ENCODE results near the gene OTOA.

Gene OTOA

DNA sequence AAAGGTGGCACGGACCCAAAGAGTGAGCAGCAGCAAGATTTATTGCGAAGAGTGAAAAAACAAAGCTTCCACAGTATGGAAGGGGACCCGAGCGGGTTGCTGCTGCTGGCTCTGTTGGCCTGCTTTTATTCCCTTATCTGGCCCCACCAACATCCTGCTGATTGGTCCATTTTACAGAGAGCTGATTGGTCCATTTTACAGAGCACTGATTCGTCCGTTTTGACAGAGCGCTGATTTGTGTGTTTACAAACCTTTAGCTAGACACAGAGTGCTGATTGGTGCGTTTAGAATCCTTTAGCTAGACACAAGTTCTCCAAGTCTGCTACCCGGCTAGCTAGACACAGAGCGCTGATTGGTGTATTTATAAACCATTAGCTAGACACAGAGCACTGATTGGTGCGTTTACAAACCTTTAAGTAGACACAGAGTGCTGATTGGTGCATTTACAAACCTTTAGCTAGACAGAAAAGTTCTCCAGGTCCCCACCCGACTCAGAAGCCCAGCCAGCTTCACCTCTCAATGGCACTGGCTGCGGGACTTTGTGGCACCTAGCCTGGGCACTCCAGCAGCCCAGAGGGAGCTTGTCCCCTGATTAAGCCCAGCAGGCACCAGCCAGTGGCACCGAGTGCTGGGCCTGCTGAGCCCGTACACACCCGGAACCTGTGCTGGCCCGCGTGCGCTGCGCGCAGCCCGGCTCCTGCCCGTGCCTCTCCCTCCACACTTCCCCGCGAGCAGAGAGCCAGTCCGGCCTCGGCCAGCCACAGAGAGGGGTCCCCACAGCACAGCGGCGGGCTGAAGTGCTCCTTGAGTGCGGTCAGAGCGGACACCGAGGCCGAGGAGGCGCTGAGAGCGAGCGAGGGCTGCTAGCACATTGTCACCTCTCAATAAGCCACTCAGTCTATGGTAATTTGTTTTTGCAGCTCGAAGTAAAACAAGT, 26.5 kb upstream of the OTOA start:
- ChIA-PET CTCF (interaction anchor here (0.6 to 0.7 kb wide), 2 partner anchors 440 to 1362 kb away, joined by 3 read pairs; no protein-coding TSS in a partner anchor), POLR2A (no interaction called here)
- TF ChIP-seq, protein P1, sequence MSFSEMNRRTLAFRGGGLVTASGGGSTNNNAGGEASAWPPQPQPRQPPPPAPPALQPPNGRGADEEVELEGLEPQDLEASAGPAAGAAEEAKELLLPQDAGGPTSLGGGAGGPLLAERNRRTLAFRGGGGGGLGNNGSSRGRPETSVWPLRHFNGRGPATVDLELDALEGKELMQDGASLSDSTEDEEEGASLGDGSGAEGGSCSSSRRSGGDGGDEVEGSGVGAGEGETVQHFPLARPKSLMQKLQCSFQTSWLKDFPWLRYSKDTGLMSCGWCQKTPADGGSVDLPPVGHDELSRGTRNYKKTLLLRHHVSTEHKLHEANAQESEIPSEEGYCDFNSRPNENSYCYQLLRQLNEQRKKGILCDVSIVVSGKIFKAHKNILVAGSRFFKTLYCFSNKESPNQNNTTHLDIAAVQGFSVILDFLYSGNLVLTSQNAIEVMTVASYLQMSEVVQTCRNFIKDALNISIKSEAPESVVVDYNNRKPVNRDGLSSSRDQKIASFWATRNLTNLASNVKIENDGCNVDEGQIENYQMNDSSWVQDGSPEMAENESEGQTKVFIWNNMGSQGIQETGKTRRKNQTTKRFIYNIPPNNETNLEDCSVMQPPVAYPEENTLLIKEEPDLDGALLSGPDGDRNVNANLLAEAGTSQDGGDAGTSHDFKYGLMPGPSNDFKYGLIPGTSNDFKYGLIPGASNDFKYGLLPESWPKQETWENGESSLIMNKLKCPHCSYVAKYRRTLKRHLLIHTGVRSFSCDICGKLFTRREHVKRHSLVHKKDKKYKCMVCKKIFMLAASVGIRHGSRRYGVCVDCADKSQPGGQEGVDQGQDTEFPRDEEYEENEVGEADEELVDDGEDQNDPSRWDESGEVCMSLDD (tag by site-specific recombination; IDR thresholded peaks at IDR 0.05): no peak
- TF ChIP-seq ZNF138 (tag by site-specific recombination; IDR thresholded peaks at IDR 0.05; ENCODE audit: borderline replicate concordance) (no peak), ZNF223 (tag by site-specific recombination; IDR thresholded peaks at IDR 0.05) (no peak), ZNF311 (tag by site-specific recombination; IDR thresholded peaks at IDR 0.05; ENCODE audit: borderline replicate concordance) (no peak), ZBTB7A (tag by site-specific recombination; IDR thresholded peaks at IDR 0.05; ENCODE audit: low read depth) (no peak), ZNF654 (tag by site-specific recombination; IDR thresholded peaks at IDR 0.05; ENCODE audit: low read depth) (no peak), KLF16 (tag by site-specific recombination; IDR thresholded peaks at IDR 0.05) (no peak), ZFP37 (tag by site-specific recombination; IDR thresholded peaks at IDR 0.05) (no peak), ZBTB1 (tag by site-specific recombination; IDR thresholded peaks at IDR 0.05) (no peak), RBAK (tag by site-specific recombination; IDR thresholded peaks at IDR 0.05) (no peak), ZNF366 (tag by site-specific recombination; conservative IDR thresholded peaks at IDR 0.05) (no peak), ZNF610 (tag by site-specific recombination; IDR thresholded peaks at IDR 0.05; ENCODE audit: borderline replicate concordance) (no peak)
- TF ChIP-seq, protein P2, sequence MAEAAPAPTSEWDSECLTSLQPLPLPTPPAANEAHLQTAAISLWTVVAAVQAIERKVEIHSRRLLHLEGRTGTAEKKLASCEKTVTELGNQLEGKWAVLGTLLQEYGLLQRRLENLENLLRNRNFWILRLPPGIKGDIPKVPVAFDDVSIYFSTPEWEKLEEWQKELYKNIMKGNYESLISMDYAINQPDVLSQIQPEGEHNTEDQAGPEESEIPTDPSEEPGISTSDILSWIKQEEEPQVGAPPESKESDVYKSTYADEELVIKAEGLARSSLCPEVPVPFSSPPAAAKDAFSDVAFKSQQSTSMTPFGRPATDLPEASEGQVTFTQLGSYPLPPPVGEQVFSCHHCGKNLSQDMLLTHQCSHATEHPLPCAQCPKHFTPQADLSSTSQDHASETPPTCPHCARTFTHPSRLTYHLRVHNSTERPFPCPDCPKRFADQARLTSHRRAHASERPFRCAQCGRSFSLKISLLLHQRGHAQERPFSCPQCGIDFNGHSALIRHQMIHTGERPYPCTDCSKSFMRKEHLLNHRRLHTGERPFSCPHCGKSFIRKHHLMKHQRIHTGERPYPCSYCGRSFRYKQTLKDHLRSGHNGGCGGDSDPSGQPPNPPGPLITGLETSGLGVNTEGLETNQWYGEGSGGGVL (tag by site-specific recombination; IDR thresholded peaks at IDR 0.05): no peak
- H3K4me1 ChIP-seq (ENCODE audit: control insufficient read depth, insufficient read depth, low read length): no peaks in the 10 kb centered on the region
- no peaks in the 10 kb centered on the region for H3K9me3 ChIP-seq (ENCODE audit: control insufficient read depth, insufficient read depth, low read depth, low read length)
- H3K27ac ChIP-seq (ENCODE audit: extremely low read depth, low read depth, low read length): no peak overlapping the region
- no peak overlapping the region for H3K4me3 ChIP-seq (ENCODE audit: low read depth, low read length)
- H3K36me3 ChIP-seq (ENCODE audit: control insufficient read depth in 2 of 2, insufficient read depth in 1 of 2, low read length in 2 of 2): peaks cover 0 to 9% of the 10 kb centered on the region in 2 experiments; a peak in 1 of 3 replicates

DNA sequence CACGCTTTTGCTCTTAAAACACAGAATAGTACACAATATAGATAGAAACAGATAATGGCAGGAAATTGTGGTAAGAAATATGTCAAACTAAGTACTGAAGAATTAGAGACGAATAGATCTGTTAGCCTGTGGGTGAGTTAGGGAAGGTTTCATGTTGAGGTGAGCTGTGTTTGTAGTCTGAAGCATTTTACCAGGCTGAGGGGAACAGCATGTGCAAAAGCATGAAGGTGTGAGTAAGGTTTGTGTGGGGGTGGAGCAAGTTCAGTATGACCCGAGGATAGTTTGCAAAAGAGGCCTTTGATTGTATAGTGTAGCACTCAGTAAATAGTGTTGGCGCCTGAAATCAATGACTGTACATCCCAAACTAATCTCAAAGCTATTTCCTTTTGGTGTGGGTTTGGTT, 25.2 kb upstream of the OTOA start:
- no peak overlapping the region for H3K27ac ChIP-seq (ENCODE audit: extremely low read depth, low read depth, low read length)
- CTCF ChIA-PET: interaction anchor here (0.6 to 1.2 kb wide), 5 partner anchors 17 to 439 kb away, joined by 3 to 4 read pairs (median 3); no protein-coding TSS in a partner anchor
- TF ChIP-seq SETDB1 (IDR thresholded peaks at IDR 0.05; ENCODE audit: insufficient read length, low read length) (no peak), ZNF211 (tag by site-specific recombination; IDR thresholded peaks at IDR 0.05; ENCODE audit: low read depth) (no peak), ZNF24 (tag by site-specific recombination; IDR thresholded peaks at IDR 0.05) (no peak), ZNF2 (tag by site-specific recombination; IDR thresholded peaks at IDR 0.05) (no peak), HOXC10 (CRISPR knock-in tag; IDR thresholded peaks at IDR 0.05) (no peak), ZNF529 (tag by site-specific recombination; IDR thresholded peaks at IDR 0.05; ENCODE audit: insufficient replicate concordance) (no peak), ZNF571 (tag by site-specific recombination; IDR thresholded peaks at IDR 0.05) (no peak), BCL11B (tag by site-specific recombination; IDR thresholded peaks at IDR 0.05; ENCODE audit: low read depth) (no peak), ZBTB7A (tag by site-specific recombination; IDR thresholded peaks at IDR 0.05; ENCODE audit: low read depth) (no peak), ZNF768 (tag by site-specific recombination; IDR thresholded peaks at IDR 0.05) (no peak), ZNF624 (tag by site-specific recombination; IDR thresholded peaks at IDR 0.05) (no peak), YY2 (tag by site-specific recombination; IDR thresholded peaks at IDR 0.05) (no peak), SP7 (tag by site-specific recombination; IDR thresholded peaks at IDR 0.05) (no peak), ZNF596 (tag by site-specific recombination; IDR thresholded peaks at IDR 0.05) (no peak), ZNF302 (tag by site-specific recombination; IDR thresholded peaks at IDR 0.05; ENCODE audit: low read depth) (no peak), ZNF664 (tag by site-specific recombination; IDR thresholded peaks at IDR 0.05) (no peak), ZNF138 (tag by site-specific recombination; IDR thresholded peaks at IDR 0.05; ENCODE audit: borderline replicate concordance) (no peak), ZFP41 (tag by site-specific recombination; IDR thresholded peaks at IDR 0.05; ENCODE audit: borderline replicate concordance) (no peak)
- TF ChIP-seq, protein P3, sequence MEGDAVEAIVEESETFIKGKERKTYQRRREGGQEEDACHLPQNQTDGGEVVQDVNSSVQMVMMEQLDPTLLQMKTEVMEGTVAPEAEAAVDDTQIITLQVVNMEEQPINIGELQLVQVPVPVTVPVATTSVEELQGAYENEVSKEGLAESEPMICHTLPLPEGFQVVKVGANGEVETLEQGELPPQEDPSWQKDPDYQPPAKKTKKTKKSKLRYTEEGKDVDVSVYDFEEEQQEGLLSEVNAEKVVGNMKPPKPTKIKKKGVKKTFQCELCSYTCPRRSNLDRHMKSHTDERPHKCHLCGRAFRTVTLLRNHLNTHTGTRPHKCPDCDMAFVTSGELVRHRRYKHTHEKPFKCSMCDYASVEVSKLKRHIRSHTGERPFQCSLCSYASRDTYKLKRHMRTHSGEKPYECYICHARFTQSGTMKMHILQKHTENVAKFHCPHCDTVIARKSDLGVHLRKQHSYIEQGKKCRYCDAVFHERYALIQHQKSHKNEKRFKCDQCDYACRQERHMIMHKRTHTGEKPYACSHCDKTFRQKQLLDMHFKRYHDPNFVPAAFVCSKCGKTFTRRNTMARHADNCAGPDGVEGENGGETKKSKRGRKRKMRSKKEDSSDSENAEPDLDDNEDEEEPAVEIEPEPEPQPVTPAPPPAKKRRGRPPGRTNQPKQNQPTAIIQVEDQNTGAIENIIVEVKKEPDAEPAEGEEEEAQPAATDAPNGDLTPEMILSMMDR (tag by site-specific recombination; IDR thresholded peaks at IDR 0.05): no peak
- no peaks in the 10 kb centered on the region for H3K4me1 ChIP-seq (ENCODE audit: control insufficient read depth, insufficient read depth, low read length)
- no peak overlapping the region for H3K4me3 ChIP-seq (ENCODE audit: low read depth, low read length)
- H3K36me3 ChIP-seq (ENCODE audit: control insufficient read depth in 2 of 2, insufficient read depth in 1 of 2, low read length in 2 of 2): peaks cover 0 to 9% of the 10 kb centered on the region in 2 experiments; a peak in 1 of 3 replicates
- POLR2A ChIA-PET: no interaction called here
- H3K9me3 ChIP-seq (ENCODE audit: control insufficient read depth, insufficient read depth, low read depth, low read length): no peaks in the 10 kb centered on the region
